H9 (cell line): ENCODE data around the gene PROSER1. TPM values are rescaled to one million over a fixed set of nuclear protein-coding genes. Genes with fewer than 3 reads are reported as not detected.
"Not testable (repeated sequence)": the region's sequence is repeated elsewhere in the genome, so short reads cannot be mapped to it uniquely, and the experiment has no call there.

ENCODE experiments used
- DNase-seq: peaks from one replicate; pipeline ENCODE4 v3.0.0-alpha.2; 2017
- H2AFZ ChIP-seq: one replicate; pipeline ENCODE4 v1.6.1; 2013; ENCODE audit warnings: mild to moderate bottlenecking, low read length, control low read depth, moderate library complexity
- H2AK5ac ChIP-seq: 2 replicates; pipeline ENCODE4 v1.6.1; 2013; ENCODE audit warnings: low read length, control low read depth, mixed read lengths; ENCODE audit not compliant: insufficient read length
- H2BK120ac ChIP-seq: one replicate; pipeline ENCODE4 v1.6.1; 2013; ENCODE audit warnings: low read depth, mild to moderate bottlenecking, low read length, control low read depth, inconsistent platforms; ENCODE audit not compliant: poor library complexity, severe bottlenecking
- H2BK12ac ChIP-seq: 2 replicates; pipeline ENCODE4 v1.6.1; 2013; ENCODE audit warnings: low read length, control low read depth, mixed read lengths, low read depth; ENCODE audit not compliant: insufficient read length
- H2BK15ac ChIP-seq: 2 replicates; pipeline ENCODE4 v1.6.1; 2013; ENCODE audit warnings: low read depth, low read length, control low read depth
- H2BK20ac ChIP-seq: one replicate; pipeline ENCODE4 v1.6.1; 2013; ENCODE audit warnings: low read depth, mild to moderate bottlenecking, low read length, control low read depth, inconsistent platforms; ENCODE audit not compliant: poor library complexity, severe bottlenecking
- H2BK5ac ChIP-seq: 2 replicates; pipeline ENCODE4 v1.6.1; 2013; ENCODE audit warnings: low read length, control low read depth, mixed read lengths; ENCODE audit not compliant: insufficient read length
- H3K14ac ChIP-seq: 2 replicates; pipeline ENCODE4 v1.6.1; 2013; ENCODE audit warnings: low read length, control low read depth; ENCODE audit not compliant: insufficient read depth
- H3K18ac ChIP-seq: 2 replicates; pipeline ENCODE4 v1.6.1; 2013; ENCODE audit warnings: low read depth, mild to moderate bottlenecking, mixed read lengths, low read length, control low read depth; ENCODE audit not compliant: insufficient read length
- H3K23ac ChIP-seq: 2 replicates; pipeline ENCODE4 v1.6.1; 2013; ENCODE audit warnings: low read length, control low read depth, mixed read lengths, low read depth; ENCODE audit not compliant: insufficient read length
- H3K23me2 ChIP-seq: 2 replicates; pipeline ENCODE4 v1.6.1; 2013; ENCODE audit warnings: low read depth, mild to moderate bottlenecking, mixed read lengths, low read length, control low read depth; ENCODE audit not compliant: insufficient read length, poor library complexity, severe bottlenecking
- H3K27ac ChIP-seq: 2 replicates; pipeline ENCODE4 v1.5.1; 2013; ENCODE audit warnings: low read length, control low read depth, mixed read lengths, low read depth; ENCODE audit not compliant: insufficient read length
- H3K27me3 ChIP-seq: 2 replicates; pipeline ENCODE4 v1.6.1; 2013; ENCODE audit warnings: low read length, control low read depth, inconsistent platforms; ENCODE audit not compliant: insufficient read depth
- H3K4ac ChIP-seq: 2 replicates; pipeline ENCODE4 v1.6.1; 2013; ENCODE audit warnings: low read depth, mild to moderate bottlenecking, control low read depth, inconsistent platforms, low read length, moderate library complexity
- H3K4me1 ChIP-seq: 2 replicates; pipeline ENCODE4 v1.6.1; 2013; ENCODE audit warnings: low read length, control low read depth, inconsistent platforms; ENCODE audit not compliant: insufficient read depth
- H3K4me2 ChIP-seq: 2 replicates; pipeline ENCODE4 v1.6.1; 2013; ENCODE audit warnings: low read length, control low read depth, mixed read lengths; ENCODE audit not compliant: insufficient read length, insufficient read depth
- H3K56ac ChIP-seq: 2 replicates; pipeline ENCODE4 v1.6.1; 2013; ENCODE audit warnings: low read depth, mild to moderate bottlenecking, mixed read lengths, low read length, control low read depth; ENCODE audit not compliant: insufficient read length
- H3K79me1 ChIP-seq: 2 replicates; pipeline ENCODE4 v1.6.1; 2013; ENCODE audit warnings: low read depth, mild to moderate bottlenecking, moderate library complexity, low read length, control low read depth, inconsistent platforms; ENCODE audit not compliant: insufficient read depth, poor library complexity, severe bottlenecking
- H3K79me2 ChIP-seq: 2 replicates; pipeline ENCODE4 v1.6.1; 2013; ENCODE audit warnings: low read length, control low read depth, inconsistent platforms; ENCODE audit not compliant: insufficient read depth
- H3K9ac ChIP-seq: 2 replicates; pipeline ENCODE4 v1.6.1; 2013; ENCODE audit warnings: low read length, control low read depth, mixed read lengths; ENCODE audit not compliant: insufficient read length; ENCODE audit errors: extremely low read depth
- H3K9me3 ChIP-seq: one replicate; pipeline ENCODE4 v1.6.1; 2013; ENCODE audit warnings: low read depth, low read length, inconsistent platforms; ENCODE audit not compliant: control insufficient read depth
- H3T11ph ChIP-seq: one replicate; pipeline ENCODE4 v1.6.1; 2013; ENCODE audit warnings: mild to moderate bottlenecking, low read length, control low read depth, inconsistent platforms
- H4K20me1 ChIP-seq: one replicate; pipeline ENCODE4 v1.6.1; 2013; ENCODE audit not compliant: control insufficient read depth, insufficient read length, insufficient read depth
- H4K5ac ChIP-seq: 2 replicates; pipeline ENCODE4 v1.6.1; 2013; ENCODE audit warnings: low read depth, mild to moderate bottlenecking, mixed read lengths, low read length, control low read depth; ENCODE audit not compliant: insufficient read length
- H4K8ac ChIP-seq: replicated peaks from 2 replicates; pipeline ENCODE4 v1.6.1; 2013; ENCODE audit warnings: low read length, control low read depth, mixed read lengths, low read depth; ENCODE audit not compliant: insufficient read length
- H4K91ac ChIP-seq: 2 replicates; pipeline ENCODE4 v1.6.1; 2013; ENCODE audit warnings: low read depth, mild to moderate bottlenecking, moderate library complexity, mixed read lengths, low read length, control low read depth; ENCODE audit not compliant: insufficient read length
- H3K27ac Mint-ChIP-seq, 3 experiments: 2 replicates in 2 of 3; 3 replicates in 1 of 3; pipeline ENCODE4 v1.8.0; 2020 to 2021; ENCODE audit warnings: mixed read lengths in 3 of 3, mild to moderate bottlenecking in 1 of 3, moderate library complexity in 1 of 3
- H3K27me3 Mint-ChIP-seq: 2 replicates; pipeline ENCODE4 v1.8.0; 2021; ENCODE audit warnings: low read depth, mild to moderate bottlenecking, moderate library complexity, mixed read lengths
- H3K36me3 Mint-ChIP-seq, 3 experiments: 2 replicates in 2 of 3; 3 replicates in 1 of 3; pipeline ENCODE4 v1.8.0; 2020 to 2021; ENCODE audit warnings: low read depth in 3 of 3, mixed read lengths in 3 of 3; ENCODE audit not compliant: insufficient read depth in 1 of 3
- H3K4me1 Mint-ChIP-seq, 2 experiments: 2 replicates each; pipeline ENCODE4 v1.8.0; 2020; ENCODE audit warnings: mixed read lengths in 2 of 2
- H3K4me3 Mint-ChIP-seq, 2 experiments: 2 replicates in 1 of 2; 3 replicates in 1 of 2; pipeline ENCODE4 v1.8.0; 2020 to 2021; ENCODE audit warnings: mild to moderate bottlenecking in 2 of 2, mixed read lengths in 2 of 2, moderate library complexity in 1 of 2
- H3K9me3 Mint-ChIP-seq, 2 experiments: 2 replicates in 1 of 2; 3 replicates in 1 of 2; pipeline ENCODE4 v1.8.0; 2020; ENCODE audit warnings: mild to moderate bottlenecking in 2 of 2, mixed read lengths in 2 of 2, moderate library complexity in 1 of 2
- WGBS: extraction: QIAGEN DNeasy Blood & Tissue Kit; methylation state at CpG from one replicate; pipeline ENCODE4 v1.1.7; 2013; ENCODE audit warnings: missing lambda C conversion rate, low lambda C conversion rate, mixed read lengths; ENCODE audit not compliant: insufficient read length; ENCODE audit errors: extremely low coverage; 5-methylcytosine and 5-hydroxymethylcytosine counted together
- total RNA-seq: library from RNA; stranded (reverse); gene quantifications from 2 replicates; pipeline ENCODE4 v1.2.1, GENCODE V29; 2021
- TF ChIP-seq, protein P1 (sequence below): fragments of 200-600 bp; sonication (generic); conservative IDR thresholded peaks from 3 replicates; pipeline ENCODE4 v1.8.0; 2021; ENCODE audit warnings: antibody characterized with exemption, mild to moderate bottlenecking

PROSER1 gene
- total RNA-seq, 1 experiment from 2014 or later = 84.6 TPM

DNA sequence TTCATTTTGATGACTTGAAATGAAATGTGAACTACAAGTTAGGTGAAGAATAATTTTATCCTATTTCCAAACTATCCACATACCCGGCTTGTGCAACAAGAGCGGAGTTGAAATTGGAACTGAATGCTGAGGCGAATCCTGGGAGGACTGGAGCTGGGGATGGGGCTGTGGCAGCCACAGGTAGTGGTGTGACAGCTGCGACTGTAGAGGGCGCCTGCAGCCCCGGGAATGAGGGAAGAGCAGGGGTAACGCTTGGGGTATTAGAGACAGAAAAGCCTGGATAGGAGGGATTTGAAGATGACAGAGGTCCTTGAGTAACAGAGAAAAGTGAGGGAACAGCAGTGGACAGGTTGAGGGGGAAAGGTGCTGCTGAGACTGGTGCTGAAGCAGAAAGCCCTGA is 25.3 kb downstream of the PROSER1 start:
- no peak overlapping the region for H3K18ac ChIP-seq
- no peak overlapping the region for H2BK15ac ChIP-seq
- Mint-ChIP-seq H3K27me3 (no peaks in the 10 kb centered on the region), H3K9me3 (no peaks in the 10 kb centered on the region), H3K27ac (peak overlapping the region in 1 of 3 experiments; percentile 57; a peak in 2 of 7 replicates), H3K4me3 (no peak overlapping the region), H3K36me3 (peaks cover 42 to 79% (median 75%) of the 10 kb centered on the region in 3 experiments), H3K4me1 (no peaks in the 10 kb centered on the region; a peak in 1 of 4 replicates)
- H3K79me2 ChIP-seq = no peaks in the 10 kb centered on the region
- H3K27ac ChIP-seq = no peak overlapping the region
- H2AK5ac ChIP-seq = no peak overlapping the region
- no peaks in the 10 kb centered on the region for H3K4me1 ChIP-seq
- H2BK20ac ChIP-seq = no peak overlapping the region
- no peaks in the 10 kb centered on the region for H3K27me3 ChIP-seq
- no peak overlapping the region for H3K14ac ChIP-seq
- DNase-seq = peak; percentile 73
- no peaks in the 10 kb centered on the region for H3K79me1 ChIP-seq
- H2AFZ ChIP-seq = no peak overlapping the region
- no peak overlapping the region for H3K4me2 ChIP-seq
- no peak overlapping the region for H3K4ac ChIP-seq
- no peak overlapping the region for H2BK120ac ChIP-seq
- no peaks in the 10 kb centered on the region for H3K9me3 ChIP-seq
- no peaks in the 10 kb centered on the region for H4K20me1 ChIP-seq
- TF ChIP-seq, protein P1, sequence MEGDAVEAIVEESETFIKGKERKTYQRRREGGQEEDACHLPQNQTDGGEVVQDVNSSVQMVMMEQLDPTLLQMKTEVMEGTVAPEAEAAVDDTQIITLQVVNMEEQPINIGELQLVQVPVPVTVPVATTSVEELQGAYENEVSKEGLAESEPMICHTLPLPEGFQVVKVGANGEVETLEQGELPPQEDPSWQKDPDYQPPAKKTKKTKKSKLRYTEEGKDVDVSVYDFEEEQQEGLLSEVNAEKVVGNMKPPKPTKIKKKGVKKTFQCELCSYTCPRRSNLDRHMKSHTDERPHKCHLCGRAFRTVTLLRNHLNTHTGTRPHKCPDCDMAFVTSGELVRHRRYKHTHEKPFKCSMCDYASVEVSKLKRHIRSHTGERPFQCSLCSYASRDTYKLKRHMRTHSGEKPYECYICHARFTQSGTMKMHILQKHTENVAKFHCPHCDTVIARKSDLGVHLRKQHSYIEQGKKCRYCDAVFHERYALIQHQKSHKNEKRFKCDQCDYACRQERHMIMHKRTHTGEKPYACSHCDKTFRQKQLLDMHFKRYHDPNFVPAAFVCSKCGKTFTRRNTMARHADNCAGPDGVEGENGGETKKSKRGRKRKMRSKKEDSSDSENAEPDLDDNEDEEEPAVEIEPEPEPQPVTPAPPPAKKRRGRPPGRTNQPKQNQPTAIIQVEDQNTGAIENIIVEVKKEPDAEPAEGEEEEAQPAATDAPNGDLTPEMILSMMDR = peak; percentile 80
- H2BK5ac ChIP-seq = no peak overlapping the region
- no CpG with 5 or more reads among the region's 7 CpGs for WGBS
- no peak overlapping the region for H4K91ac ChIP-seq
- H3K23me2 ChIP-seq = no peaks in the 10 kb centered on the region
- H3K9ac ChIP-seq = no peak overlapping the region
- H4K5ac ChIP-seq = no peak overlapping the region
- H3T11ph ChIP-seq = no peak overlapping the region
- H2BK12ac ChIP-seq = no peak overlapping the region
- H3K23ac ChIP-seq = no peak overlapping the region
- no peak overlapping the region for H4K8ac ChIP-seq
- H3K56ac ChIP-seq = no peak overlapping the region

DNA sequence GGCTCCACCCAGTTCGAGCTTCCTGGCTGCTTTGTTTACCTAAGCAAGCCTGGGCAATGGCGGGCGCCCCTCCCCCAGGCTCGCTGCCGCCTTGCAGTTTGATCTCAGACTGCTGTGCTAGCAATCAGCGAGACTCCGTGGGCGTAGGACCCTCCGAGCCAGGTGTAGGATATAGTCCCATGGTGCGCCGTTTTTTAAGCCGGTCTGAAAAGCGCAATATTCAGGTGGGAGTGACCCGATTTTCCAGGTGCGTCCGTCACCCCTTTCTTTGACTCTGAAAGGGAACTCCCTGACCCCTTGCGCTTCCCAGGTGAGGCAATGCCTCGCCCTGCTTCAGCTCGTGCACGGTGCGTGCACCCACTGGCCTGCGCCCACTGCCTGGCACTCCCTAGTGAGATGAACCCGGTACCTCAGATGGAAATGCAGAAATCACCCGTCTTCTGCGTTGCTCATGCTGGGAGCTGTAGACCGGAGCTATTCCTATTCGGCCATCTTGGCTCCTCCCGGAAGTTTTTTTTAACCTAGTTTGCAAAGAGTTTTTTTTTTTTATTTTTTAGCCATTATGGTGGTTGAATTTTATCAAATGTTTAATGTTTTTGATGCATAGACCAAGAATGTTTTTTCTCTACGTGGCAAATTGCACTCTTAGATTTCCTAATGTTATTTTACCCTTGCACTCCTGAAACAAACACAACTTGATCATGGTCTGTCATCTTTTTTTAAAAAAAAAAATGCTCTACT is 31.3 kb downstream of the PROSER1 start:
- H2AFZ ChIP-seq, H3K56ac ChIP-seq, H3K79me2 ChIP-seq, H3K23me2 ChIP-seq, H4K8ac ChIP-seq, H4K91ac ChIP-seq, H2BK15ac ChIP-seq, H2BK12ac ChIP-seq, H2BK5ac ChIP-seq, H3K4ac ChIP-seq, H3K18ac ChIP-seq, H3T11ph ChIP-seq, H2BK120ac ChIP-seq, H2AK5ac ChIP-seq, H3K9me3 Mint-ChIP-seq, H3K4me2 ChIP-seq, H3K27ac ChIP-seq, H3K14ac ChIP-seq, H3K9ac ChIP-seq, DNase-seq, H3K9me3 ChIP-seq, H3K79me1 ChIP-seq, H3K27me3 ChIP-seq, H4K5ac ChIP-seq, H3K4me1 ChIP-seq, H4K20me1 ChIP-seq, H3K23ac ChIP-seq, H3K27me3 Mint-ChIP-seq, H2BK20ac ChIP-seq: not testable (repeated sequence)
- Mint-ChIP-seq H3K4me1 (peaks cover 8 to 11% of the 10 kb centered on the region in 2 experiments), H3K4me3 (peak overlapping the region; percentile 54 to 69), H3K36me3 (peaks cover 14 to 40% (median 39%) of the 10 kb centered on the region in 3 experiments; a peak in 6 of 7 replicates), H3K27ac (peak overlapping the region; percentile 81 to 97 (median 97))
- WGBS = no CpG with 5 or more reads among the region's 29 CpGs
